ENCODE results near the gene TRIP10. TPM values are rescaled to one million over a fixed set of nuclear protein-coding genes. Genes with fewer than 3 reads are reported as not detected.
"Not testable (repeated sequence)": the region's sequence is repeated elsewhere in the genome, so short reads cannot be mapped to it uniquely, and the experiment has no call there.

TRIP10 gene
- total and polyA plus RNA-seq, 10 of the 15 experiments (the other 5 are each of a cell fraction or from before 2014, with no cell fraction given), result 0.79 to 54.5 (median 32.5) TPM

DNA sequence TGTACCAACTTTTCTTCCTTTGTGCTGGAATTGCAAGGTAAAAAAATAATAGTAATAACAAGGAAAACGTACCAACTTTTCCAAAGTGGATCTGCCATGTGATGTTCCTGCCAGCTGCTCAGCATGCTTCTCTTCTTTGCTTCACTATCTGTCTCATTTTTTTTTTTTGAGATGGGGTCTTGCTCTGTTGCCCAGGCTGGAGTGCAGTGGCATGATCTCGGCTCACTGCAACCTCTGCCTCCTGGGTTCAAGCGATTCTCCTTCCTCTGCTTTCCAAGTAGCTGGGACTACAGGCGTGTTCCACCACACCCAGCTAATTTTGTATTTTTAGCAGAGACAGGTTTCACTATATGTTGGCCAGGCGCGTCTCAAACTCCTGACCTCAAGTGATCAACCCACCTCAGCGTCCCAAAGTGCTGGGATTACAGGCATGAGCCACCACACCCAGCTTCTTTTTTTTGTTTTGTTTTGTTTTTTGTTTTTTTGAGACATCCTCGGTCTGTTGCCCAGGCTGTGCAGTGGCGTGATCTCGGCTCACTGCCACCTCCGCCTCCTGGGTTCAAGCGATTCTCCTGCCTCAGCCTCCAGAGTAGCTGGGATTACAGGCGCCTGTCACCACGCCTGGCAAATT is 60.8 kb downstream of the TRIP10 start:
- peaks cover 25% of the 10 kb centered on the region for H3K4me1 ChIP-seq (ENCODE audit: control insufficient read depth, insufficient read depth, low read length)
- BruUV-seq (replicated peaks); H2AFZ ChIP-seq (ENCODE audit: control insufficient read depth, low read depth, low read length); H3K27me3 ChIP-seq (replicated peaks in 1 of 2; ENCODE audit: control insufficient read depth in 2 of 2, insufficient read depth in 2 of 2, low read length in 1 of 2); H3K36me3 ChIP-seq (ENCODE audit: control insufficient read depth in 2 of 2, insufficient read depth in 2 of 2, low read length in 1 of 2); H3K9me3 ChIP-seq (replicated peaks; ENCODE audit: control insufficient read depth, insufficient read depth, low read length); H4K20me1 ChIP-seq (ENCODE audit: control insufficient read depth, insufficient read depth); FAIRE-seq; DNase-seq (ENCODE audit: low read depth, low spot score); in situ Hi-C loops (cut with MboI): not testable (repeated sequence)
- 2% methylated on average over 14 of the region's 14 CpGs for WGBS (ENCODE audit: insufficient coverage, insufficient replicate concordance, low lambda C conversion rate, missing lambda C conversion rate)
- ChIA-PET SMC1A (ENCODE audit: uncharacterized antibody, unreplicated experiment) (interaction anchor here (0.9 to 4.2 kb wide), 9 partner anchors 9 to 63 kb away, joined by 3 to 28 read pairs (median 11); partner anchors contain the start of genes GPR108 and VAV1), CTCF (interaction anchor here (1.3 to 6.5 kb wide), 7 partner anchors 9 to 674 kb away, joined by 5 to 47 read pairs (median 7); partner anchors contain the start of genes GPR108, TNFSF14 and VAV1), RAD21 (ENCODE audit: unreplicated experiment) (interaction anchor here (1.0 to 4.8 kb wide), 7 partner anchors 9 to 62 kb away, joined by 3 to 98 read pairs (median 8); partner anchors contain the start of gene VAV1), POLR2A (interaction anchor here (0.6 to 5.8 kb wide), 7 partner anchors 9 to 191 kb away, joined by 3 to 72 read pairs (median 5); partner anchors contain the start of gene VAV1)
- H3K27ac ChIP-seq (ENCODE audit: control insufficient read depth, insufficient read depth), result peak overlapping the region; percentile 89; the same call in 1 of the 2 replicates
- TF ChIP-seq IKZF2 (IDR thresholded peaks at IDR 0.05), result peak in 1 of 2 experiments; percentile 16; a peak in 1 of 4 replicates
- peak; percentile 32; the same call in 1 of the 2 replicates for TF ChIP-seq RUNX3 (IDR thresholded peaks at IDR 0.05; ENCODE audit: low read length)
- intact Hi-C loops (cut with micrococcal nuclease; ENCODE audit: unreplicated experiment), result loop anchor here (2.0 kb wide), 1 partner anchor 63 kb away; the partner anchor contains the start of gene GPR108
- peak overlapping the region; percentile 100 for H3K4me2 ChIP-seq (ENCODE audit: control insufficient read depth, insufficient read depth)
- H3K4me3 ChIP-seq, result peak overlapping the region; percentile 66; the same call in 1 of the 2 replicates
- peak overlapping the region; percentile 83; the same call in 1 of the 2 replicates for H3K9ac ChIP-seq (ENCODE audit: control insufficient read depth, insufficient read depth, low read length)
- H3K79me2 ChIP-seq (ENCODE audit: control insufficient read depth, insufficient read depth, low read length), result peaks cover 62% of the 10 kb centered on the region
- peak; percentile 3; the same call in 1 of the 3 replicates for ATAC-seq

DNA sequence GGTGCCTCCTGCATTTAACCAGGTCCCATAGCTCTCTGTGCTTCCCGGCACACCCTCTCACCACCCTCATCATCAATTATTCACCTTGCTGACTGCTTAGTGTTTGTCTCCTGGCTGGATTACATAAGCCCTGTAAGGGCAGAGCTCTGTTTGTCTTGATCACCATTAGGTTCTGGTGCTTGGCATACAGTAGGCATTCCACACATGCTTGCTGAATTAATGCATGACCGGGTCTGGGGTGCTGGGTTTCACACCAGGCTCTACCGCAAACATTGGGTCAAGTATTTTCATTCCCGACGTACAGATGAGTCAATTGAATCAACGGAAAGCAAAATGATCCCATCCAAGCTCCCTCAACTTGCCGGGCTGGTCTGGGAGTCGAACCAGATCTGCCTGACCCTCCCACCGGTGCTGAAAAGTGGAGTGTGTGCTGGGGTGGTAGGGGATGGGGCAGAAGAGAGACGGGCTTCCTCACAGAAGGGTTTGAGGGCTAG is 61.6 kb downstream of the TRIP10 start:
- no peaks in the 10 kb centered on the region for H3K9me3 ChIP-seq (replicated peaks; ENCODE audit: control insufficient read depth, insufficient read depth, low read length)
- no peaks in the 10 kb centered on the region; a peak in 2 of 4 replicates for H3K36me3 ChIP-seq (ENCODE audit: control insufficient read depth in 2 of 2, insufficient read depth in 2 of 2, low read length in 1 of 2)
- peak overlapping the region; percentile 66 for H3K4me3 ChIP-seq
- ChIA-PET CTCF (interaction anchor here (0.5 to 6.5 kb wide), 9 partner anchors 10 to 675 kb away, joined by 3 to 47 read pairs (median 7); partner anchors contain the start of genes GPR108, TNFSF14 and VAV1), RAD21 (ENCODE audit: unreplicated experiment) (interaction anchor here (0.6 to 4.8 kb wide), 9 partner anchors 9 to 284 kb away, joined by 3 to 98 read pairs (median 5); partner anchors contain the start of gene VAV1), POLR2A (interaction anchor here (0.5 to 5.8 kb wide), 10 partner anchors 10 to 199 kb away, joined by 3 to 72 read pairs (median 4); partner anchors contain the start of gene VAV1), SMC1A (ENCODE audit: uncharacterized antibody, unreplicated experiment) (interaction anchor here (0.8 to 4.2 kb wide), 8 partner anchors 10 to 62 kb away, joined by 3 to 28 read pairs (median 12); partner anchors contain the start of gene VAV1)
- intact Hi-C loops (cut with micrococcal nuclease; ENCODE audit: unreplicated experiment) (loop anchor here (2.0 kb wide), 1 partner anchor 64 kb away; the partner anchor contains the start of gene GPR108), in situ Hi-C loops (cut with MboI) (no loop called here)
- ATAC-seq (peak; percentile 4), FAIRE-seq (no peak), DNase-seq (ENCODE audit: low read depth, low spot score) (no peak)
- peaks cover 65% of the 10 kb centered on the region for H3K79me2 ChIP-seq (ENCODE audit: control insufficient read depth, insufficient read depth, low read length)
- H2AFZ ChIP-seq (ENCODE audit: control insufficient read depth, low read depth, low read length), result peak overlapping the region; percentile 47
- no peak for TF ChIP-seq ZZZ3 (IDR thresholded peaks at IDR 0.05; ENCODE audit: control insufficient read depth, insufficient read length, low read depth)
- TF ChIP-seq, protein P1, sequence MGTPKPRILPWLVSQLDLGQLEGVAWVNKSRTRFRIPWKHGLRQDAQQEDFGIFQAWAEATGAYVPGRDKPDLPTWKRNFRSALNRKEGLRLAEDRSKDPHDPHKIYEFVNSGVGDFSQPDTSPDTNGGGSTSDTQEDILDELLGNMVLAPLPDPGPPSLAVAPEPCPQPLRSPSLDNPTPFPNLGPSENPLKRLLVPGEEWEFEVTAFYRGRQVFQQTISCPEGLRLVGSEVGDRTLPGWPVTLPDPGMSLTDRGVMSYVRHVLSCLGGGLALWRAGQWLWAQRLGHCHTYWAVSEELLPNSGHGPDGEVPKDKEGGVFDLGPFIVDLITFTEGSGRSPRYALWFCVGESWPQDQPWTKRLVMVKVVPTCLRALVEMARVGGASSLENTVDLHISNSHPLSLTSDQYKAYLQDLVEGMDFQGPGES (IDR thresholded peaks at IDR 0.05), result no peak
- TF ChIP-seq ZNF24 (IDR thresholded peaks at IDR 0.05), result peak; percentile 58; the same call in 1 of the 2 replicates
- 0 out of 2 replicates have a peak, but pooled peaks have one; percentile 3 for TF ChIP-seq ZNF207 (IDR thresholded peaks at IDR 0.05; ENCODE audit: borderline replicate concordance)
- no peak for TF ChIP-seq ZNF622 (IDR thresholded peaks at IDR 0.05)
- H3K9ac ChIP-seq (ENCODE audit: control insufficient read depth, insufficient read depth, low read length), result peak overlapping the region; percentile 83
- peaks cover 25% of the 10 kb centered on the region for H3K4me1 ChIP-seq (ENCODE audit: control insufficient read depth, insufficient read depth, low read length)
- H3K4me2 ChIP-seq (ENCODE audit: control insufficient read depth, insufficient read depth), result peak overlapping the region; percentile 100
- peak overlapping the region; percentile 89 for H3K27ac ChIP-seq (ENCODE audit: control insufficient read depth, insufficient read depth)
- no peaks in the 10 kb centered on the region for H3K27me3 ChIP-seq (replicated peaks in 1 of 2; ENCODE audit: control insufficient read depth in 2 of 2, insufficient read depth in 2 of 2, low read length in 1 of 2)
- 1% methylated on average over 10 of the region's 10 CpGs for WGBS (ENCODE audit: insufficient coverage, insufficient replicate concordance, low lambda C conversion rate, missing lambda C conversion rate)
- H4K20me1 ChIP-seq (ENCODE audit: control insufficient read depth, insufficient read depth), result no peaks in the 10 kb centered on the region
- BruUV-seq (replicated peaks), result no TSS peak

All from GM12878 (cell line).